ENCODE data around the gene PPP2R2B.

Gene PPP2R2B

GRCh38 chr5:146849694-146850303 is 28.8 kb downstream of the PPP2R2B start:
- in situ Hi-C loops (cut with HindIII; ENCODE audit: low pct_ligation_motif_present, low pct_unique_long_range_greater_than_20kb, low sequenced_read_pairs): no loop called here

GRCh38 chr5:146848133-146848532 is 30.4 kb downstream of the PPP2R2B start:
- in situ Hi-C loops (cut with HindIII; ENCODE audit: low pct_ligation_motif_present, low pct_unique_long_range_greater_than_20kb, low sequenced_read_pairs): no loop called here
- DNase-seq: no peak

More at GRCh38 chr5:146849694-146850303, 28.8 kb downstream of the PPP2R2B start:
- DNase-seq: no peak

- DNase-seq: no peak
- in situ Hi-C loops (cut with HindIII; ENCODE audit: low pct_ligation_motif_present, low pct_unique_long_range_greater_than_20kb, low sequenced_read_pairs): no loop called here
These were observed 38.5 kb downstream of the PPP2R2B start for GRCh38 chr5:146840016-146840415.

GRCh38 chr5:146836226-146836842 is 42.2 kb downstream of the PPP2R2B start:
- DNase-seq: no peak
- in situ Hi-C loops (cut with HindIII; ENCODE audit: low pct_ligation_motif_present, low pct_unique_long_range_greater_than_20kb, low sequenced_read_pairs): no loop called here

- no peak for DNase-seq
- in situ Hi-C loops (cut with HindIII; ENCODE audit: low pct_ligation_motif_present, low pct_unique_long_range_greater_than_20kb, low sequenced_read_pairs): no loop called here
These were observed 45.4 kb downstream of the PPP2R2B start for GRCh38 chr5:146832985-146833732.

GRCh38 chr5:146828385-146828784 is 50.2 kb downstream of the PPP2R2B start:
- in situ Hi-C loops (cut with HindIII; ENCODE audit: low pct_ligation_motif_present, low pct_unique_long_range_greater_than_20kb, low sequenced_read_pairs): no loop called here
- DNase-seq: no peak

- in situ Hi-C loops (cut with HindIII; ENCODE audit: low pct_ligation_motif_present, low pct_unique_long_range_greater_than_20kb, low sequenced_read_pairs): no loop called here
- no peak for DNase-seq
These were observed 50.7 kb downstream of the PPP2R2B start for GRCh38 chr5:146827901-146828300.

GRCh38 chr5:146825033-146825432 is 53.5 kb downstream of the PPP2R2B start:
- DNase-seq: peak; percentile 37
- in situ Hi-C loops (cut with HindIII; ENCODE audit: low pct_ligation_motif_present, low pct_unique_long_range_greater_than_20kb, low sequenced_read_pairs): no loop called here

GRCh38 chr5:146821732-146822131 is 56.8 kb downstream of the PPP2R2B start:
- no peak for DNase-seq
- in situ Hi-C loops (cut with HindIII; ENCODE audit: low pct_ligation_motif_present, low pct_unique_long_range_greater_than_20kb, low sequenced_read_pairs): no loop called here

GRCh38 chr5:146820987-146821386 is 57.6 kb downstream of the PPP2R2B start:
- in situ Hi-C loops (cut with HindIII; ENCODE audit: low pct_ligation_motif_present, low pct_unique_long_range_greater_than_20kb, low sequenced_read_pairs): no loop called here
- DNase-seq: no peak

- in situ Hi-C loops (cut with HindIII; ENCODE audit: low pct_ligation_motif_present, low pct_unique_long_range_greater_than_20kb, low sequenced_read_pairs): no loop called here
- no peak for DNase-seq
These were observed 59.7 kb downstream of the PPP2R2B start for GRCh38 chr5:146818822-146819221.

- in situ Hi-C loops (cut with HindIII; ENCODE audit: low pct_ligation_motif_present, low pct_unique_long_range_greater_than_20kb, low sequenced_read_pairs): no loop called here
- DNase-seq: no peak
These were observed 60.6 kb downstream of the PPP2R2B start for GRCh38 chr5:146817973-146818372.

- in situ Hi-C loops (cut with HindIII; ENCODE audit: low pct_ligation_motif_present, low pct_unique_long_range_greater_than_20kb, low sequenced_read_pairs): no loop called here
- no peak for DNase-seq
These were observed 61.7 kb downstream of the PPP2R2B start for GRCh38 chr5:146816775-146817387.

GRCh38 chr5:146815411-146815810 is 63.1 kb downstream of the PPP2R2B start:
- in situ Hi-C loops (cut with HindIII; ENCODE audit: low pct_ligation_motif_present, low pct_unique_long_range_greater_than_20kb, low sequenced_read_pairs): no loop called here
- DNase-seq: no peak

GRCh38 chr5:146813346-146814157 is 65.0 kb downstream of the PPP2R2B start:
- in situ Hi-C loops (cut with HindIII; ENCODE audit: low pct_ligation_motif_present, low pct_unique_long_range_greater_than_20kb, low sequenced_read_pairs): no loop called here
- no peak for DNase-seq

- in situ Hi-C loops (cut with HindIII; ENCODE audit: low pct_ligation_motif_present, low pct_unique_long_range_greater_than_20kb, low sequenced_read_pairs): no loop called here
- DNase-seq: no peak
These were observed 73.5 kb downstream of the PPP2R2B start for GRCh38 chr5:146805081-146805480.

- in situ Hi-C loops (cut with HindIII; ENCODE audit: low pct_ligation_motif_present, low pct_unique_long_range_greater_than_20kb, low sequenced_read_pairs): no loop called here
These were observed 75.5 kb downstream of the PPP2R2B start for GRCh38 chr5:146802945-146803522.

GRCh38 chr5:146799671-146800070 is 78.9 kb downstream of the PPP2R2B start:
- no peak for DNase-seq
- in situ Hi-C loops (cut with HindIII; ENCODE audit: low pct_ligation_motif_present, low pct_unique_long_range_greater_than_20kb, low sequenced_read_pairs): no loop called here

More at GRCh38 chr5:146802945-146803522, 75.5 kb downstream of the PPP2R2B start:
- DNase-seq: no peak
